Ascending aorta (tissue), 2 donors: ENCODE data around the gene CADPS2. TPM values are rescaled to one million over a fixed set of nuclear protein-coding genes. Genes with fewer than 3 reads are reported as not detected.

Experiments used
- DNase-seq, 2 donors: peaks; one replicate each; pipeline ENCODE4 v3.0.0-alpha.2; 2019; ENCODE audit warnings: low spot score in 2 of 2
- H3K27ac ChIP-seq, 2 donors: fragments of 200-600 bp; sonication (generic); one replicate each; pipeline ENCODE4 v1.5.1; 2016 to 2017; ENCODE audit warnings: mild to moderate bottlenecking in 1 of 2
- H3K27me3 ChIP-seq: fragments of 200-600 bp; sonication (generic); one replicate; pipeline ENCODE4 v1.5.1; 2017
- H3K36me3 ChIP-seq, 2 donors: fragments of 200-600 bp; sonication (generic); one replicate each; pipeline ENCODE4 v1.5.1; 2016
- H3K4me1 ChIP-seq, 2 donors: fragments of 200-600 bp; sonication (generic); one replicate each; pipeline ENCODE4 v1.5.1; 2016 to 2017; ENCODE audit warnings: mild to moderate bottlenecking in 1 of 2
- H3K4me3 ChIP-seq, 2 donors: fragments of 200-600 bp; sonication (generic); one replicate each; pipeline ENCODE4 v1.5.1; 2016 to 2017; ENCODE audit warnings: mild to moderate bottlenecking in 1 of 2
- H3K9me3 ChIP-seq, 2 donors: fragments of 200-600 bp; sonication (generic); one replicate each; pipeline ENCODE4 v1.5.1; 2016
- intact Hi-C: fragments of 100-400 bp; cut with DNase I; formaldehyde crosslinking; loops from one replicate; pipeline ENCODE4 v1.15.1; 2023
- total RNA-seq: library from RNA; depleted of rRNA; stranded (reverse); fragments of >200 nt; gene quantifications from one replicate; pipeline ENCODE4 v1.1.0, GENCODE V29; 2016
- TF ChIP-seq, protein P1 (sequence below), 3 experiments: fragments of 200-600 bp in 2 of 3; fragments of 450-650 bp in 1 of 3; sonication (generic) in 2 of 3; IDR thresholded peaks; one replicate each; pipeline ENCODE4 v1.5.1; 2016 to 2019; ENCODE audit warnings: antibody characterized with exemption in 3 of 3, mild to moderate bottlenecking in 1 of 3, moderate library complexity in 1 of 3

The CADPS2 gene
- total RNA-seq, 1 donor from 2014 or later, result 31.8 TPM

DNA sequence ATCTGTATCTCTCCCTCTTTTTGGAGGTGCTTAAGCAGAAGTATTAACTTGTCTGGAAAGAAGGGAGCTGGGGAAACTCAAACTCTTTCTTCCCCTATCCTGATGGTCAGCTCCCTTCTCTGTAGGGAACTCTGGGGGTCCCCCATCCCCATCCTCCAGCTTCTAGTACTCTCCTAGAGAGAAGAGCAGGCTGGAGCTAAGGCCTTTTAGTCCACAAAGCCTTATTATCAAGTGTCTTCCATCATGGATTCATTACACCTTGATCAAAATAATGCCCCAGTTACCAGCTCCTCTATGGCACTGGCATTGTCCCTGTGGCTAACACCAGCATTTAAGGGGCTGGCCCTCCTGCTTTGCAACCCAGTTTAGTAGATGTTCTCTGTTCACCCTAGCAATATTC, 35.7 kb downstream of the CADPS2 start:
- Histone ChIP-seq H3K9me3 (no peaks in the 10 kb centered on the region), H3K4me3 (no peak overlapping the region), H3K27me3 (no peaks in the 10 kb centered on the region), H3K36me3 (no peaks in the 10 kb centered on the region), H3K4me1 (no peaks in the 10 kb centered on the region), H3K27ac (no peak overlapping the region)
- TF ChIP-seq, protein P1, sequence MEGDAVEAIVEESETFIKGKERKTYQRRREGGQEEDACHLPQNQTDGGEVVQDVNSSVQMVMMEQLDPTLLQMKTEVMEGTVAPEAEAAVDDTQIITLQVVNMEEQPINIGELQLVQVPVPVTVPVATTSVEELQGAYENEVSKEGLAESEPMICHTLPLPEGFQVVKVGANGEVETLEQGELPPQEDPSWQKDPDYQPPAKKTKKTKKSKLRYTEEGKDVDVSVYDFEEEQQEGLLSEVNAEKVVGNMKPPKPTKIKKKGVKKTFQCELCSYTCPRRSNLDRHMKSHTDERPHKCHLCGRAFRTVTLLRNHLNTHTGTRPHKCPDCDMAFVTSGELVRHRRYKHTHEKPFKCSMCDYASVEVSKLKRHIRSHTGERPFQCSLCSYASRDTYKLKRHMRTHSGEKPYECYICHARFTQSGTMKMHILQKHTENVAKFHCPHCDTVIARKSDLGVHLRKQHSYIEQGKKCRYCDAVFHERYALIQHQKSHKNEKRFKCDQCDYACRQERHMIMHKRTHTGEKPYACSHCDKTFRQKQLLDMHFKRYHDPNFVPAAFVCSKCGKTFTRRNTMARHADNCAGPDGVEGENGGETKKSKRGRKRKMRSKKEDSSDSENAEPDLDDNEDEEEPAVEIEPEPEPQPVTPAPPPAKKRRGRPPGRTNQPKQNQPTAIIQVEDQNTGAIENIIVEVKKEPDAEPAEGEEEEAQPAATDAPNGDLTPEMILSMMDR (IDR thresholded peaks at IDR 0.05), result no peak
- DNase-seq, result no peak
- intact Hi-C loops, result no loop called here

GRCh38 chr7:122849957-122850328, 36.3 kb downstream of the CADPS2 start:
- Histone ChIP-seq H3K9me3 (no peaks in the 10 kb centered on the region), H3K36me3 (no peaks in the 10 kb centered on the region), H3K27me3 (no peaks in the 10 kb centered on the region), H3K4me3 (no peak overlapping the region), H3K27ac (no peak overlapping the region), H3K4me1 (no peaks in the 10 kb centered on the region)
- TF ChIP-seq, protein P1 (IDR thresholded peaks at IDR 0.05), result no peak
- no peak for DNase-seq
- intact Hi-C loops, result no loop called here

DNA sequence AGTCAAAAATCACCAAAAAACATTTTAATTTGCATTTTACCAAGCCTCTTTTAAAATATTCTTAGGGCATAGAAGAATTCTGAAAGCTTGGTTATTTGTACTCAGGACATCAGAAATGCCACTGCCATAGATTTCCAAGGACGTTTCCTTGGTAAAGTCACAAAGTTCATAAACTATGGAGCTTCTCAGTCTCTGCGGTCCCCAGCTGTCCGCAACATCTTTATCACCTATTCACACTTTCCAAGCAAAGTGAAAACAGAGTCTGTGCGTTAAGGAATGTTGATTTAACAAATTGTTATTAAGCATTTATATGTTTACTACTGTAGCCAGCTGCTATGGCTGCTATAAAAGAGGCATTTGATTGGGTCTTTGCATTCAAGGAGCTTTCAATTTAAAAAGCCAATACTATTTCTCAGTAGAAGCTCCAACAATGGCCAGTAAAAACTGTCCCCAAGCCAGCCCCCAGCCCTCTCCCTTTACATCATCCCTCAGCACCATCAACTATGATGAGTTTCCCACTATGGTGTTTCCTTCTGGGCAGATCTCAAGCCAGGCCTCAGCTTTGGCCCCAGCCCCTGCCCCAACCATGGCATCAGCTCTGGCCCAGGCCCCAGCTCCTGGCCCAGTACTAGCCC, 36.8 kb downstream of the CADPS2 start:
- DNase-seq, result no peak
- Histone ChIP-seq H3K36me3 (no peaks in the 10 kb centered on the region), H3K27me3 (no peaks in the 10 kb centered on the region), H3K27ac (no peak overlapping the region), H3K4me1 (no peaks in the 10 kb centered on the region), H3K9me3 (no peaks in the 10 kb centered on the region), H3K4me3 (no peak overlapping the region)
- TF ChIP-seq, protein P1 (IDR thresholded peaks at IDR 0.05), result no peak
- intact Hi-C loops, result no loop called here

DNA sequence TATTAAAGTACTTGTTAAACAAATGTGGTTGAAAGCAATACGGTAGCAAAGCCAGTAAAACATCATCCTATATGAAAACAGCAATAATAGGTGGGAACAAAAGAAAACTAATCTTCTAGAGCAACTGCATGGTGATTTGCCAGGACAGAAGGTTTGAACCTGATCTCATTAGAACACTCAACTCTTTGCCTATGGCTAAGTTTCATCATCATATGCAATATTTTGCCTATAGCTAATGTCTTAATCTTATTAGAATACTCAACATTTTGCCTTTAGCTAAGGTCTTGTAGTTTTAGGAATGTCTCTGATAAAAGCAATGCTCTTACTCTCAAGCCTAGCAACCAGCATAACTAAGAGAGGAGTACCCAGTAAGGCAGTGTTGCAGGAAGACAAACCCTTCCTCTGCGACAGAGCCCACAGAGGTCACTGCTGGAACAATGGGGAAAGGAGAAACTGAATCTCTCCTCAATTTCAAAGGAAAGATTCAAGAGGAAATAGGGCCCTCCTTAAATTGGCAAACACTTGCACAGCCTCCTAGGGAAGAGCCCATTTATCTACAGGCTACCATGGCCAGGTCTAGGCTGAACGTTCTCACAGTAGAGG, 38.3 kb downstream of the CADPS2 start:
- no peaks in the 10 kb centered on the region for H3K36me3 ChIP-seq
- no peak for DNase-seq
- H3K4me3 ChIP-seq, result no peak overlapping the region
- no peaks in the 10 kb centered on the region for H3K27me3 ChIP-seq
- intact Hi-C loops, result no loop called here
- H3K9me3 ChIP-seq, result no peaks in the 10 kb centered on the region
- no peaks in the 10 kb centered on the region for H3K4me1 ChIP-seq
- H3K27ac ChIP-seq, result no peak overlapping the region
- TF ChIP-seq, protein P1 (IDR thresholded peaks at IDR 0.05), result no peak

DNA sequence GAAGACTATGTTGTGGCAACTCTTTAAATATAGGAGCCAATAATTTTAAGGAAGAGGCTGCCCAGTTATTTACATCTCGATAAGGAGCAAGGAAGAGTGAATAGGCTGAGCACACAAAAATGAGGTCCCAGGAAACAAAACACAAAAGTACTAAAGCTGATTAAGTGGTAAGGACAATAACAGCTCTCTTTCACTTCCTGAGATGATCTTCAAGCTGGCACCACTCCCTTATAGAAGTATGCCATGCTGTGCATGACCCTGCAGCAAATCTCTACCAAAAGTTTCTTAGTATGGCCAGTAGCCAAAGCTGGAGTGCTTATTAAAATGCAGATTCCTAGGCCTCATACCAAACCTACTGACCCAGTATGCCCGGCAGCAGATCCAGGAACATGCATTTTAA, 39.7 kb downstream of the CADPS2 start:
- no peaks in the 10 kb centered on the region for H3K36me3 ChIP-seq
- no peaks in the 10 kb centered on the region for H3K27me3 ChIP-seq
- H3K4me1 ChIP-seq, result no peaks in the 10 kb centered on the region
- intact Hi-C loops, result no loop called here
- TF ChIP-seq, protein P1 (IDR thresholded peaks at IDR 0.05), result no peak
- no peak for DNase-seq
- H3K27ac ChIP-seq, result no peak overlapping the region
- no peaks in the 10 kb centered on the region for H3K9me3 ChIP-seq
- H3K4me3 ChIP-seq, result no peak overlapping the region
